ENCODE measurements around the gene FGF12. TPM values are rescaled to one million over a fixed set of nuclear protein-coding genes. Genes with fewer than 3 reads are reported as not detected.

FGF12 gene
- polyA plus RNA-seq, 1 experiment: not detected

GRCh38 chr3:192417017-192417416 is 310.3 kb downstream of the FGF12 start:
- CTCF ChIA-PET: no interaction called here
- no peak for TF ChIP-seq CTCF (IDR thresholded peaks at IDR 0.05; ENCODE audit: low read depth, low read length)
- POLR2A ChIA-PET: no interaction called here

GRCh38 chr3:192413461-192413860 is 313.9 kb downstream of the FGF12 start:
- no peak for TF ChIP-seq CTCF (IDR thresholded peaks at IDR 0.05; ENCODE audit: low read depth, low read length)
- Histone ChIP-seq H3K27ac (ENCODE audit: low read depth, low read length) (no peak overlapping the region), H3K4me3 (ENCODE audit: low read depth, low read length) (no peak overlapping the region), H3K27me3 (ENCODE audit: control insufficient read depth, insufficient read depth, low read length) (peaks cover 18% of the 10 kb centered on the region), H3K9me3 (ENCODE audit: control insufficient read depth, insufficient read depth, low read length) (no peaks in the 10 kb centered on the region; the same call in 1 of the 2 replicates)
- ChIA-PET POLR2A (no interaction called here), CTCF (no interaction called here)
- DNase-seq (ENCODE audit: low read depth, low spot score): no peak

More at GRCh38 chr3:192417017-192417416, 310.3 kb downstream of the FGF12 start:
- no peak for DNase-seq (ENCODE audit: low read depth, low spot score)
- Histone ChIP-seq H3K4me3 (ENCODE audit: low read depth, low read length) (no peak overlapping the region), H3K27me3 (ENCODE audit: control insufficient read depth, insufficient read depth, low read length) (no peaks in the 10 kb centered on the region), H3K9me3 (ENCODE audit: control insufficient read depth, insufficient read depth, low read length) (no peaks in the 10 kb centered on the region), H3K27ac (ENCODE audit: low read depth, low read length) (no peak overlapping the region)

- no peak for TF ChIP-seq CTCF (IDR thresholded peaks at IDR 0.05; ENCODE audit: low read depth, low read length)
- POLR2A ChIA-PET: no interaction called here
- DNase-seq (ENCODE audit: low read depth, low spot score): no peak
- Histone ChIP-seq H3K4me3 (ENCODE audit: low read depth, low read length) (no peak overlapping the region), H3K27me3 (ENCODE audit: control insufficient read depth, insufficient read depth, low read length) (peaks cover 34% of the 10 kb centered on the region), H3K9me3 (ENCODE audit: control insufficient read depth, insufficient read depth, low read length) (peaks cover 3% of the 10 kb centered on the region; the same call in 1 of the 2 replicates), H3K27ac (ENCODE audit: low read depth, low read length) (no peak overlapping the region)
- CTCF ChIA-PET: no interaction called here
These were observed 316.7 kb downstream of the FGF12 start for GRCh38 chr3:192410684-192410960.

GRCh38 chr3:192409838-192410683 is 317.3 kb downstream of the FGF12 start:
- ChIA-PET CTCF (no interaction called here), POLR2A (no interaction called here)
- no peak for TF ChIP-seq CTCF (IDR thresholded peaks at IDR 0.05; ENCODE audit: low read depth, low read length)
- Histone ChIP-seq H3K27ac (ENCODE audit: low read depth, low read length) (no peak overlapping the region), H3K4me3 (ENCODE audit: low read depth, low read length) (no peak overlapping the region), H3K27me3 (ENCODE audit: control insufficient read depth, insufficient read depth, low read length) (peaks cover 34% of the 10 kb centered on the region), H3K9me3 (ENCODE audit: control insufficient read depth, insufficient read depth, low read length) (peaks cover 3% of the 10 kb centered on the region; the same call in 1 of the 2 replicates)
- no peak for DNase-seq (ENCODE audit: low read depth, low spot score)

- Histone ChIP-seq H3K27ac (ENCODE audit: low read depth, low read length) (no peak overlapping the region), H3K4me3 (ENCODE audit: low read depth, low read length) (no peak overlapping the region), H3K9me3 (ENCODE audit: control insufficient read depth, insufficient read depth, low read length) (peaks cover 3% of the 10 kb centered on the region; the same call in 1 of the 2 replicates), H3K27me3 (ENCODE audit: control insufficient read depth, insufficient read depth, low read length) (peaks cover 34% of the 10 kb centered on the region)
- no peak for TF ChIP-seq CTCF (IDR thresholded peaks at IDR 0.05; ENCODE audit: low read depth, low read length)
- CTCF ChIA-PET: no interaction called here
- POLR2A ChIA-PET: no interaction called here
- DNase-seq (ENCODE audit: low read depth, low spot score): no peak
These were observed 318.0 kb downstream of the FGF12 start for GRCh38 chr3:192409201-192409837.
